BLaER1 treated with 17β-estradiol and CSF1 and Interleukin-3, amounts not matched to agents 10 nM and 100 nM (cell line): ENCODE measurements around the gene USP6.
"Not testable (repeated sequence)": the region's sequence is repeated elsewhere in the genome, so short reads cannot be mapped to it uniquely, and the experiment has no call there.

ENCODE experiments used
- H3K27ac ChIP-seq, 11 experiments: shearing (Covaris generic); formaldehyde crosslinking; 2 replicates each; pipeline ENCODE4 v1.8.1; 2022
- H3K27me3 ChIP-seq, 11 experiments: shearing (Covaris generic); formaldehyde crosslinking; 2 replicates each; pipeline ENCODE4 v1.8.1; 2022
- H3K36me3 ChIP-seq, 11 experiments: shearing (Covaris generic); formaldehyde crosslinking; 2 replicates each; pipeline ENCODE4 v1.8.1; 2022
- H3K4me1 ChIP-seq, 10 experiments: shearing (Covaris generic); formaldehyde crosslinking; 2 replicates each; pipeline ENCODE4 v1.8.1; 2022
- H3K4me2 ChIP-seq, 11 experiments: shearing (Covaris generic); formaldehyde crosslinking; 2 replicates each; pipeline ENCODE4 v1.8.1; 2022
- H3K4me3 ChIP-seq, 10 experiments: shearing (Covaris generic); formaldehyde crosslinking; 2 replicates each; pipeline ENCODE4 v1.8.1; 2022
- H3K9ac ChIP-seq, 11 experiments: shearing (Covaris generic); formaldehyde crosslinking; 2 replicates each; pipeline ENCODE4 v1.8.1; 2022
- H3K9me3 ChIP-seq, 11 experiments: shearing (Covaris generic); formaldehyde crosslinking; replicated peaks in 1 of 11; 2 replicates each; pipeline ENCODE4 v1.8.1; 2022
- H4K20me1 ChIP-seq, 11 experiments: shearing (Covaris generic); formaldehyde crosslinking; 2 replicates each; pipeline ENCODE4 v1.8.1; 2022
- Cebpa-rat ChIP-seq, 11 experiments: shearing (Covaris generic); IDR thresholded peaks; 2 replicates each; pipeline ENCODE4 v1.8.1; 2022

USP6 gene

DNA sequence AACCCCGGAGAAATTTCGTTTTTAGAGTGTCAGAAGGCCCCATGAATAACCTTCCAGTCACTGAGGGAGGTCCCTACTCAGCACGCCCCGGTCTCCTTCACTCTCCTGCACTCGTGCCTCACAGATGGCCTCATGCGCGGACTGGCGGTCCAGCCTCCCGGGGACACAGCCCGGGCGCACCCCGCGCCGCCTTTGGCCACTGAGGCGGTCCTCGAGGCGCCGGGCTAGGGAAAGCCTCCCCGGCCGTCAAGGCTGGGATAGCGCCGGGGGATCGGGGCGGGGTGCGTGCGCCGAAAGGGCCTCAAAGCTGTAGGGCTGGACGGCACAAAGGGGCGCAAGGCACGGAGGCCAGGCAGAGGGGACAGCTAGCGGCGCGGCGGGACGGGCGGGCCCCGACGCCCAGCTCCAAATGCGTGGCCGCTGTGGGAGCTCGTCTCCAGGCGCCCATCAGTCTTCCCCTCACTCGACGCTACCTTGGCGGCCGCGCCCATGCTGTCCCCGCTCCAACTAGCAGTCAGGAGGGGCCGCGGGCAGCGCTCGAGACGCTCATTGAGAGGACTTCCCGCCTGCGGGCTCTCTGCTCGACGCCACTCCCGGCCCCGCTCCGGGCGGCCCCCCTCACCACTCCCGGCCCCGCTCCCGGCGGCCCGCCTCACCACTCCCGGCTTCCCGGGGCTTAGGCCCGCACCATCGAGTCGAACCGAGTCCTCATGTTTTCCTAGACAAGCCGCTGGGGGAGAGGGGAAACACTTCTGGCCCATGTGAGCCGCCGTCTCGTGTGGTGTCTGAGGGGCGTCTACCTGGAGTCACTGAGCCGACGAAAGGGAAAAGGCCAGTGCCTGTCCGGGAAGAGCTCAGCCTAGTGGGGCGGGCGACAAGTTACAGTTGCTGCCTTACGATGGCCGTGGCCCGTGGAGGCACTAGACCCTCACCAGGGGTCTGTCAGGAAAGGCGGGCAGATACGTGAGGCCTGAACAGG lies at the start of gene USP6:
TSS of gene USP6 (plus strand) at position 360 of the 979 bp plus-strand sequence. CDS start 14,336 bp downstream, outside the sequence.
- Histone ChIP-seq H3K4me3 (no peak within 1 kb of the TSS), H3K36me3 (peaks cover 0 to 19% (median 14%) of the 10 kb centered on the region in 11 experiments; a peak in 12 of 22 replicates), H3K4me2 (no peak within 1 kb of the TSS), H3K9ac (no peak within 1 kb of the TSS), H3K27ac (no peak within 1 kb of the TSS), H3K9me3 (peaks cover 19 to 38% (median 24%) of the 10 kb centered on the region in 11 experiments; a peak in 21 of 22 replicates), H3K27me3 (no peaks in the 10 kb centered on the region), H3K4me1 (peaks cover 2 to 16% (median 12%) of the 10 kb centered on the region in 10 experiments; a peak in 18 of 20 replicates), H4K20me1 (no peaks in the 10 kb centered on the region)
- TF ChIP-seq Cebpa-rat (IDR thresholded peaks at IDR 0.05), result no peak

- H3K36me3 ChIP-seq, result no peaks in the 10 kb centered on the region
- no peaks in the 10 kb centered on the region for H3K27me3 ChIP-seq
- H4K20me1 ChIP-seq, result no peaks in the 10 kb centered on the region
- H3K4me1 ChIP-seq, result peaks cover 0 to 20% (median 0%) of the 10 kb centered on the region in 10 experiments; a peak in 6 of 20 replicates
- peak overlapping the region in 2 of 11 experiments; percentile 25; a peak in 2 of 22 replicates for H3K9ac ChIP-seq
- H3K27ac ChIP-seq, result peak overlapping the region in 4 of 11 experiments; percentile 27 to 66 (median 52); a peak in 6 of 22 replicates
- no peak for TF ChIP-seq Cebpa-rat (IDR thresholded peaks at IDR 0.05)
- H3K9me3 ChIP-seq, result no peaks in the 10 kb centered on the region
- H3K4me2 ChIP-seq, result peak overlapping the region in 3 of 11 experiments; percentile 46 to 75 (median 53); a peak in 5 of 22 replicates
- no peak overlapping the region for H3K4me3 ChIP-seq
These were observed 47.6 kb upstream of the USP6 start for GRCh38 chr17:5068236-5068635.

- Histone ChIP-seq H3K9ac (no peak overlapping the region), H3K27me3 (no peaks in the 10 kb centered on the region), H3K36me3 (no peaks in the 10 kb centered on the region), H3K4me1 (peaks cover 0 to 20% (median 0%) of the 10 kb centered on the region in 10 experiments; a peak in 6 of 20 replicates), H3K9me3 (no peaks in the 10 kb centered on the region), H3K4me3 (no peak overlapping the region), H4K20me1 (no peaks in the 10 kb centered on the region), H3K4me2 (no peak overlapping the region), H3K27ac (no peak overlapping the region)
- no peak for TF ChIP-seq Cebpa-rat (IDR thresholded peaks at IDR 0.05)
These were observed 46.1 kb upstream of the USP6 start for GRCh38 chr17:5069724-5070123.

DNA sequence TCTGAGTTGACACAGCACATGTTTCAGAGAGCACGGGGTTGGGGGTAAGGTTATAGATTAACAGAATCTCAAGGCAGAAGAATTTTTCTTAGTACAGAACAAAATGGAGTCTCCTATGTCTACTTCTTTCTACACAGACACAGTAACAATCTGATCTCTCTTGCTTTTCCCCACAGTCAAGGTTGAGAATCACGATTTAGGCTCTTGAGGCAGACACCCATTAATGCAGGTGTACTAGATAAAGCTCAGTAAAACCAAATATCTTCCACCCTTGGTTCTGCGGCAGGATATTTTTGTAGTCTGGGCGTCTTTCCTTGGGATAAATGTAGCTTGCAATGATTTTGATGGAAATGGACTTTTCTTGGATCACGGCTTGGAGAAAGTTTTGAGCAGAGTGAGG lies 40.4 kb upstream of the USP6 start:
- H3K9ac ChIP-seq, H3K4me2 ChIP-seq, H3K4me3 ChIP-seq, H3K27me3 ChIP-seq, H3K36me3 ChIP-seq, H3K27ac ChIP-seq, H4K20me1 ChIP-seq: not testable (repeated sequence)
- peaks cover 9 to 27% (median 22%) of the 10 kb centered on the region in 10 experiments; a peak in 19 of 20 replicates for H3K4me1 ChIP-seq
- H3K9me3 ChIP-seq, result peaks cover 0 to 26% (median 10%) of the 10 kb centered on the region in 11 experiments; a peak in 16 of 22 replicates

DNA sequence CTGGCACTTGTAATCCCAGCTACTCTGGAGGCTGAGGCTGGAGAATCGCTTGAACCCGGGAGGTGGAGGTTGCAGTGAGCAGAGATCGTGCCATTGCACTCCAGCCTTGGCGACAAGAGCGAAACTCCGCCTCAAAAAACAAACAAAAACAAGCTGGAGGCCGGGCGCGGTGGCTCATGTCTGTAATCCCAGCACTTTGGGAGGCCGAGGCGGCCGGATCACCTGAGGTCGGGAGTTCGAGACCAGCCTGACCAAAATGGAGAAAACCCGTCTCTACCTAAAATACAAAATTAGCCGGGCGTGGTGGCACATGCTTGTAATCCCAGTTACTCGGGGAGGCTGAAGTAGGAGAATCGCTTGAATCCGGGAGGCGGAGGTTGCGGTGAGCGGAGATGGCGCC lies 38.6 kb upstream of the USP6 start:
- peaks cover 11 to 44% (median 28%) of the 10 kb centered on the region in 11 experiments for H3K9me3 ChIP-seq
- peaks cover 9 to 27% (median 22%) of the 10 kb centered on the region in 10 experiments; a peak in 19 of 20 replicates for H3K4me1 ChIP-seq
- peak overlapping the region in 7 of 11 experiments; percentile 67 to 96 (median 88); a peak in 6 of 22 replicates for H3K4me2 ChIP-seq
- not testable (repeated sequence) for H3K27me3 ChIP-seq, H3K9ac ChIP-seq, H3K27ac ChIP-seq, H4K20me1 ChIP-seq
- peak overlapping the region in 2 of 10 experiments; percentile 70 to 74; a peak in 2 of 20 replicates for H3K4me3 ChIP-seq
- H3K36me3 ChIP-seq, result peaks cover under 1 to 20% (median 11%) of the 10 kb centered on the region in 11 experiments; a peak in 13 of 22 replicates

DNA sequence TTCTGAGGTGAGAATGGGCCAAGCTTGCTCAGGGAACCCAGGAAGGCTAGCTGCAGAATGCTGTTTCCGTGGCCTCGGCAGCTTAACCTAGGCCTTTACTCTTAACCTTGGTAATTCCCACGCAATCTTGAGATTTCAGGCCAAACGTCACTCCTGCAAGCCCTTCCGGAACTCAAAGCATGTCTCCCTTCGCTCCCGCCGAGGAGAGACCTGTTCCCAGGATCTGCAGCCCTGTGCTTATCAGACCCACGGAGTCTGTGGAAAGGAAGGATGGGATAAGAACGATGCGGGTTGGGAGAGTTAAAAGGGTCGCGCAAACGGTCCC lies 38.1 kb upstream of the USP6 start:
- peak overlapping the region; percentile 55 to 78 (median 71) for H3K4me3 ChIP-seq
- H3K9ac ChIP-seq, result peak overlapping the region; percentile 74 to 87 (median 81)
- H3K9me3 ChIP-seq, result peaks cover 16 to 48% (median 32%) of the 10 kb centered on the region in 11 experiments
- peaks cover 9 to 27% (median 22%) of the 10 kb centered on the region in 10 experiments; a peak in 19 of 20 replicates for H3K4me1 ChIP-seq
- H3K27ac ChIP-seq, result peak overlapping the region; percentile 70 to 87 (median 84); a peak in 21 of 22 replicates
- H3K4me2 ChIP-seq, result peak overlapping the region; percentile 67 to 96 (median 92)
- no peak for TF ChIP-seq Cebpa-rat (IDR thresholded peaks at IDR 0.05)
- H3K36me3 ChIP-seq, result peaks cover 3 to 25% (median 15%) of the 10 kb centered on the region in 11 experiments; a peak in 15 of 22 replicates
- no peaks in the 10 kb centered on the region for H4K20me1 ChIP-seq
- H3K27me3 ChIP-seq, result no peaks in the 10 kb centered on the region

DNA sequence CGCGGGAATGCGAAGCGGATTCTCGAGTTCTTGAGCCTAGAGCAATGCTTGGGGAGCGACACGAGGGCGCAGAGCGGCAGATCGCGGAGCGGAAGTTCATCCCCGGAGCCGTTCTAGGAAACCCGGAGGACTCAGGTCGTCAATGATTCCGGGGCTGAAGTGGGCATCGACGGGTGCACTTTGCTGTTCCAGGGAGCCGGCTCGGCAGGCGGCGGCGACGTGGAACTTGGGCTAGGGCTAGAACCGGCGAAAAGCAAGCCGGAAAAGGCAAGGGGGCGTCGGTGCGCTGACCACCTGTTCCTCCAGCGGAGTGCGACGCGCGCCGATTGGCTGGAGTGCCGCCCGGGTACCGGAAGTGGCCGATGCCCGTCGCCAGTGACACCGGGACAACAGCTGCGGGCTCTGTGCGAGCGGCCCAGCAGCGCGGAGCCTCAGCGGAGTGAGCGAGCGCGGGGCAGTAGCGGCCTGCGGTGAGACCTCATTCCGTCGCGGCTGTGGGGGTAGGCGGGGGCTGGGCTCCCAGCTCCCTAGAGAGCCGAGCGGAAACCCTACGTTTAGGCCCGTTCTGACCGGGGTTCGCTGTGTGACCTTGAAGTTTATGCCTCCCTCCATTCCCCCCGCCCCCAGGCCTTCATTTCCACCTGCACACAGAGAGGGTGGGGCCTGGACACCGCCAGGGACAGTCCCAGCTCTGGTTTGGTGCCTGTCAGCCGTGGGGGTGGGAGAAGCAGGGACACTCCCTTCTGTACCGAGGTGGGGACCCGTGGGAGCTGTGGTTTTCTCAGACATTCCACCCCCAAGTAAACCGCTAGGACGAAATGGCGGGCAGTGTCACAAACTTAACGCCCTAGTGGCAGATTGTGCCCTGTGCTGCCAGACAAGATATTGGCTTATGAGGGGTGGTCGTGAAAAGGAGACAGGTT lies 37.5 kb upstream of the USP6 start, which contains the start of gene ZFP3:
TSS of gene ZFP3 (plus strand) at position 362 of the 923 bp plus-strand sequence. CDS start 13,038 bp downstream, outside the sequence.
- Histone ChIP-seq H3K27me3 (no peaks in the 10 kb centered on the region), H3K4me3 (peak within 1 kb of the TSS; percentile 55 to 78 (median 71)), H3K9me3 (peaks cover 22 to 55% (median 39%) of the 10 kb centered on the region in 11 experiments), H3K4me2 (peak within 1 kb of the TSS; percentile 67 to 96 (median 92)), H3K9ac (peak within 1 kb of the TSS; percentile 74 to 87 (median 81)), H3K36me3 (peaks cover 6 to 31% (median 21%) of the 10 kb centered on the region in 11 experiments; a peak in 16 of 22 replicates), H3K4me1 (peaks cover 9 to 27% (median 22%) of the 10 kb centered on the region in 10 experiments; a peak in 19 of 20 replicates), H3K27ac (peak within 1 kb of the TSS; percentile 70 to 87 (median 84)), H4K20me1 (no peaks in the 10 kb centered on the region)
- no peak for TF ChIP-seq Cebpa-rat (IDR thresholded peaks at IDR 0.05)

- H3K36me3 ChIP-seq, result peaks cover 14 to 52% (median 36%) of the 10 kb centered on the region in 11 experiments; a peak in 21 of 22 replicates
- H3K27me3 ChIP-seq, result no peaks in the 10 kb centered on the region
- peaks cover 44 to 77% (median 61%) of the 10 kb centered on the region in 11 experiments for H3K9me3 ChIP-seq
- no peak for TF ChIP-seq Cebpa-rat (IDR thresholded peaks at IDR 0.05)
- no peak overlapping the region for H3K4me2 ChIP-seq
- no peak overlapping the region for H3K4me3 ChIP-seq
- peaks cover 9 to 27% (median 22%) of the 10 kb centered on the region in 10 experiments; a peak in 19 of 20 replicates for H3K4me1 ChIP-seq
- no peak overlapping the region for H3K9ac ChIP-seq
- H3K27ac ChIP-seq, result no peak overlapping the region
- no peaks in the 10 kb centered on the region for H4K20me1 ChIP-seq
These were observed 35.2 kb upstream of the USP6 start for GRCh38 chr17:5080591-5080990.
